Esophagus squamous epithelium (tissue), 4 donors: Measurements from ENCODE around the gene ANP32B.

Experiments used
- CTCF ChIP-seq, 6 experiments: fragments of 450-650 bp in 4 of 6; fragments of 200-600 bp in 2 of 6; sonication (generic) in 2 of 6; IDR thresholded peaks; one replicate each; pipeline ENCODE4 v1.5.1; 2016 to 2019; ENCODE audit warnings: antibody characterized with exemption in 6 of 6, mild to moderate bottlenecking in 4 of 6, moderate library complexity in 4 of 6
- POLR2A ChIP-seq, 4 donors: fragments of 450-650 bp; IDR thresholded peaks; one replicate each; pipeline ENCODE4 v1.6.1; 2017; ENCODE audit warnings: antibody characterized with exemption in 4 of 4, mild to moderate bottlenecking in 4 of 4, moderate library complexity in 3 of 4

GRCh38 chr9:98019098-98019497, 36.0 kb downstream of the ANP32B start:
- no peak for TF ChIP-seq CTCF (IDR thresholded peaks at IDR 0.05)
- no peak for TF ChIP-seq POLR2A (IDR thresholded peaks at IDR 0.05)
